NCI-H1930 (cell line): ENCODE measurements around the gene FAM89B.

Experiments used
- DNase-seq, 2 experiments: peaks; one replicate each; lab custom pipeline; 2025; lab: John Stamatoyannopoulos, UW

The FAM89B gene

GRCh38 chr11:65538915-65539743, 33.2 kb upstream of the FAM89B start:
- DNase-seq: no peak

DNA sequence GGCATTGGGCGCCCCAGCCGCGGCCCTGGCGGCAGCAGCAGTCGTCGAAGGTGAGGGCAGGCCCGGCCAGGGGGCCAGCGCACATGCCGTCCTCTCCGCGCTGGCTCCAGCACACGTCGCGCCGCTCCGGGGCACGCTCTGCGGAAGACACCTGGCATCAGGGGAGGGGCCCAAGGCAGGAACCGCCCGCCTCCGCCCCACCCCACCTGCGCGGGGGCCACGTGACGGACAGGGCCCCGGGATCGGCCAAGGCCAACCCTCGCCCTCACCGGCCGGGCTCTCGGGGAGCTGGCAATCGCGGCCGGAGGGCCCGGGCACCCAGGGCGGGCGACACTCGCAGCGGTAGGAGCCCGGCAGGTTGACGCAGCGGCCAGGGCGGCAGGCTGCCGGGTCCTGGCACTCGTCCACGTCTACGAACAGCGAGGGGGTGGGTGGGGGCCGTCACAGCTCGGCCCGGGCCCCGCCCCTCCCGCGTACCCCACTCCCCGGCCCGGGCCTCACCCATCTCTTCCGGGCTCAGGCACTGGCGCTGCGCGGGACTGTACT, 32.5 kb upstream of the FAM89B start:
- no peak for DNase-seq

DNA sequence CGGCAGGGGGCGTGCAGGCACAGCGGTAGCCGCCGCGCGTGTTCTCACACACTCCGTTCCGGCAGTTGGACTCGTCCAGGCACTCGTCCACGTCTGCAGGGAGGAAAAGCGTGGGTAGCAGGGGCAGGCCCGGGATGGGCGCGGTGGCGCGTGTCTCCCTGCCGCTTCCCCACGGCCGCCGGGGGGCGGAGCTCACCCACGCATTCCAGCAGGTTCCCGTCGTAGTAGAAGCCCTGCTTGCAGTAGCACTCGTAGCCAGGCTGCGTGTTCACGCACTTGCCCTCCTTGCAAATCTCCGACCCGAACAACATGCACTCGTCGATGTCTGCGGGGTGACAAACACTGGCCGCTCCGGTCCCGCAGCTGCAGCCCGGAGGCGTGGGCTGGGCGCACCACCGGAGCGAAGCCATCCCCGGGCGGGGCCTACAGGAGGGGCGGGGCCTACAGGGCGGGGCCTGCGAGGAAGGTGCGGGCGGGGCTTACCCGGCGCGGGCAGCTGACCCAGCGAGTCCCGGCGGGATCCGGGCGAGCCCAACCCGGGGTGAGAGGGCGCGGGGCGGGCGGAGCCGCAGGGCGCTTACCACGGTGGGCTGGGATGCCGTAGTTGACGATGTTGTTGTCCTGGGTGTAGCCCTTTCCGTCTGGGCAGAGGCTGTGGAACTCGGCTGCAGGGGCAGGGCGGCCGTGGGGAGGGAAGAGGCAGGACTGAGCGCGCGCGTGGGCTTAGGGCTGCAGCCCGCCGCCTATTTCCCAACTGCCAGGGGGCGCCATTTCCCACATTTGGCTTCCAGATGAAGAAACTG, 31.8 kb upstream of the FAM89B start:
- peak; percentile 67 to 70 for DNase-seq

DNA sequence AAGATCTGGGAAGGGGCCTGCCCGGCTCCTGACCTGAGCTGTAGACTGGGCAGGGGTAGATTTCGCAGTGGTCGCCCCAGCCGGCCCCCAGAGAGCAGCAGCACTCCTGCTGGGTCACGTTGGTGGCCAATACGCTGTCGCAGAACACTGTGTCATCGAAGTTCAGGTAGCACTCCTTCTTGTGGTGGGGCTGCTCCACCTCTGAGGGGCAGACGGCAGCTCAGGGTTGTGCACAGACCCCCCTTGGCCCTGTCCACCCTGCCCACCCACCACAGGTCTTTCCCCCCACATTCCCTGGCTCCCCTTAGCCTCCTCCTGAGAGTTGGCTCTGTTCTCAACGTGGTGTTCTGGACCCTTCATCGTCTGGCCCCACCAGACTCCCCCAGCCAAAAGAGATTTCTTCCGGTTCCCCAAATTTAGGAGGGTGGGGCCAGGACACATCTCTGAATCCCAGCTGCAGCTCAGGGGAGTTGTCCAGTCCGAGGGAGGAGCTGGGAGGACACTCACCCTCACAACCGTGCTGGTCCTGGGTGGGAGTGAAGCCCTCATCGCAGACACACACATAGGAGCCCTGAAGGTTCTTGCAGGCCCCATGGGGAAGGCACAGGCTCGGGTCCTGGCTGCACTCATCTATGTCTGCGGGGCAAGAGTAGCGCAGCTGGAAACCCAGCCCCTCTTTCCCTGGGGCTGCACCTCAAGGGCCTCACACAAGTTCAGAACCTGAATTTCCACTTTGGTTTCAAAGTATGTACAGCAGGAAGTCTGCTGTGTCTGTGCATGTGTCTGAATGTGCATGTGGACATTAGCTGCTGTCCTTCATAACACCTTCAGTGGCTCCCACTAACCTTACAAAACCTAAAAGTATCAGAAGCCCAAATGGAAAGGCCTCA, 31.0 kb upstream of the FAM89B start:
- no peak for DNase-seq

DNA sequence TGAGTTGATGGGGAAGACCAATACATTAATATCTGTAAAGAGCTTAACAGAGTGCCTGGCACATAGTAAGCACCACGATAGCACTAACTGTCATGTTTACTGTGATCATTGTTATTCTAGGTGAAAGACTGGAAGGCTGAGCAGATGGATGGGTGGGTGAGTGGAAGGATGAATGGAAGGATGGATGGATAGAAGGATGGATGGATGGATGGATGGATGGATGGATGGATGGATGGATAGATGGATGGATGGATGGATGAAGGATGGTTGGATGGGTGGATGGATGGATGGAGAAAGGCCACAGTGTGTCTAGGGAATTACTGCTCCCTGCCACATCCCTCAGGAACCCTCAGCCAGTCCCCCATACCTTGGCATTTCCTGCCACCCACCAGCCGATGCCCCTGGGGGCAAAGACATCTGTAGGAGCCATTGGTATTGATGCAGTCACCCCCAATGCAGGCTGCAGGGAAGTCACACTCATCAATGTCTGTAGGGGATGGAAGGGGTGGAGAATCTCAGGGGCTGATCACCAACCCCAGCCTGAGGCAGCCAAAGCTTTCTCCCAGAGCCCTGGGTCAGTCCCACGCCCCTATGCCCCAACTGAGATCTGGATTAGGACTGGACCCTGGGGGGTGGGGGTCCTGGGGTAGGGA, 29.5 kb upstream of the FAM89B start:
- no peak for DNase-seq

DNA sequence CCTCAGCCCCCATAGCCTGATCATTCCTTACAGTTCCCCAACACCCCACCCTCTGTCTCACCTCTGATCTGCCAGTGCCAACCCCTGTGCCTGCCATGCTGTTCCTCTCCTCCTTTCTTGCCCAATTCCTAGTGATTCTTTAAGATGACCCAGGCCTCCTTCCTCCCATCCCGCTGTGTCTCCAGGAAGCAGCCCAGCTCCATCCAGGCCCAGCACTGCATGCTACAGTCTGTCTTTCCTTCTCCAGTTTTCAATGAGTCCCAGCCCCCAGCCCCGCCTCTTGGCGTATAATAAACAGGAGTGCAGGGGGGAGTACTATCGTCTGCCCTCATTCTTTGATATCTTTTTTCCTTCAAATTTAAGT, 26.5 kb upstream of the FAM89B start:
- DNase-seq: no peak

DNA sequence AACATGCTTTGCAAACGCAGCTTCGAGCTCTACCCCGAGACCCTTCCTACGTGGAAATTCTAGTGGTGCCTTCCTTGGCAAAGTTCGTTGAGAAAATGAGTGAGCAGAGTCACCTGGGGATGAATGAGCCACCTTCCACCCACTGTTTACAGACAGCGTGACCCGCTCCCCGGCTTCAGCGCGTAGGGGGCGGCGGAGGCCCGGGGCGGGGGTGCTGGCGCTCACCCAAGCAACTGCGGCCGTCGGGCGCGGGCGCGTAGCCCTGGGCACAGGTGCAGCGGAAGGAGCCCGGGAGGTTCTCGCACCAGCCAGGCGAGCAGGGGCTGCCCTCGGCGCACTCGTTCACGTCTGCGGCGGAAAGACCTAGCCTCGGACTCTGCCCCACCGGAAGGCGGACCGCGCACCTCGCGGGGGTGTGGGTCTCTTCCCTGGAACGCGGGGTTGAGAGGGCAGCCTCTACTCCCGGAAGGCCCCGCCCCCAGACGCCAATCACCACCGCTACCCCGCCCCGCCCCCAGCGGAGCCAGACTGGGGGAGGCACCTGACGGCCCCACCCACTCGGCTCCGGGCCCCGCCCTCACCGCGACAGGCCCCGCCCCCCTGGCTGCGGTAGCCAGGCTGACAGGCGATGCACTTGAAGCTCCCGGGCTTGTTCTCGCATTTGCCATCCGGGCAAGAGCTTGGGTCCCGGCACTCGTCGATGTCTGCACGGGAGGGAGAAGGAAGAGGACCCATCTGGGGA, 25.9 kb upstream of the FAM89B start:
- peak; percentile 78 to 79 for DNase-seq

GRCh38 chr11:65547446-65548125, 24.8 kb upstream of the FAM89B start:
- DNase-seq: no peak

DNA sequence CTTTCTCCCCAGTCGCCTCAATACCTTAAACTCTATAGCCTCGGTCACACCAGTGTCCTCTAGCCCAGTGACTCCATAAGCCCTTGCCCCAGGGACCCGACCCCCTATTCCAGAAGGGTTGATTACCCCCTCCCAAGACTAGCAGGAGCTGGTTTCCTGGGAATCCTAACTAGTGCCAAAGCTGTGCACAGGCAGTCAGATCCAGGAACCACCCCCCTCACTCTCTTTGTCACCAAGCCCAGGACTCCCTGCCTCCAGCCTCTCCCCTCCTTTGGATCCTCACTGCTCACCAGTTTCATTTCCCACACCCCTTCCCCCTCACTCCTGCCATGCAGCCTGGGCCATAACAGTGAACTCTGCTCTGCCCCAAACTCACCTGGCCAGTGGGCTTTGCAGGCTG, 23.9 kb upstream of the FAM89B start:
- DNase-seq: no peak

DNA sequence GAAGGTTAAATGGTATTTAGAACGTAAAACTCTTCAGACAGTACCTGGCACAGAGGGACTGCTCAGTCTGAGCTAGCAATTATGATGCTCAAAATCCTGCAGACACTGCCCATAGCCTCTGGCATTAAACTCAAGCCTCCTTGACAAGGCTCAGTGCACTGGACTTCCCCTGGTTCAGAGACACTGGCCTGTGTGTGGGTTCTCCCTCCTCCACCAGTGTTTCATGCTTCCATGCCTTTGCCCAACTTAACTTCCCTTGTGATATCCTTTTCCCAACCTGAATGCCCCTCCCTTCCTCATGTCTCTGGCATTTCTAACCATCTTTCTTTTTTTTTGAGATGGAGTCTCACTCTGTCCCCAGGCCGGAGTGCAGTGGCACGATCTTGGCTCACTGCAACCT, 23.2 kb upstream of the FAM89B start:
- no peak for DNase-seq

DNA sequence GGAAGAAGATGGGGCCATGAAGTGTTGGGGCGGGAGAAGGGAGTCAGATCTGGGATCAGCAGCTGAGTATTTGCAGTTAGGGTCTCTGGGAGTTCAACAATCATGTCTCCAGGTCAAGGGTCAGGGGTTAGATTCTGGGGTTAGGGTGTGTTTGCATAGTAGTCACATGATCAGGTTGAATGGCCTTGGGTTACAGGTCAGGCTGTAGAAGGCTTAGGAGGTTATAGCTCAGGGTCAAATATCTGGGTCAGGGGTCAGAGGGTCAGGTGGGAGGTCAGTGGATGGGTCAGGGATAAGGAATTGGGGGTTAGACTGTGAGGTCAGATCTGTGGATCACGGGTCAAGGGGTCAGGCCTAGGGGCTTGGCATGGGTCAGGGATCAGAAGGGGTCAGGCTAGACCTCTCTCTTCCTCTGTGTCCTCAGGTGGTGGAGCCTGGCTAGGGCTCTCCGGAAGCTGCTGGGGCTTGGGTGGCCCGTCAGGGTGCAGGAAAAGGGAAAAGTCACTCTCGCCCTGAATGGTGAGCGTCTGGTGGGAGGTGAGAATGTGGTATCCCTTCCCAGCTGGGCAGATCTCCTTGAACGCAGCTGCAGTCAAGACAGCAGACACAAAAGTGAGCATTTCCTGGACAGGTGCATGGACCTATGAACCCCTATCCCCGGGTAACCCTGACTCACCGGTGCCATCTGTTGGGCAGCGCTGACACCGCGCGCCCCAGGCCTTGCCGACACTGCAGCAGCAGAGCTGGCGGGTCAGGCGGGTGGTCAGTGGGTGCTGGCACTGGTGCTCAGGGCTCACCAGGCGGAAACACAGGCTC, 20.6 kb upstream of the FAM89B start:
- peak; percentile 25 to 28 for DNase-seq

GRCh38 chr11:65552388-65552951, 19.9 kb upstream of the FAM89B start:
- no peak for DNase-seq

DNA sequence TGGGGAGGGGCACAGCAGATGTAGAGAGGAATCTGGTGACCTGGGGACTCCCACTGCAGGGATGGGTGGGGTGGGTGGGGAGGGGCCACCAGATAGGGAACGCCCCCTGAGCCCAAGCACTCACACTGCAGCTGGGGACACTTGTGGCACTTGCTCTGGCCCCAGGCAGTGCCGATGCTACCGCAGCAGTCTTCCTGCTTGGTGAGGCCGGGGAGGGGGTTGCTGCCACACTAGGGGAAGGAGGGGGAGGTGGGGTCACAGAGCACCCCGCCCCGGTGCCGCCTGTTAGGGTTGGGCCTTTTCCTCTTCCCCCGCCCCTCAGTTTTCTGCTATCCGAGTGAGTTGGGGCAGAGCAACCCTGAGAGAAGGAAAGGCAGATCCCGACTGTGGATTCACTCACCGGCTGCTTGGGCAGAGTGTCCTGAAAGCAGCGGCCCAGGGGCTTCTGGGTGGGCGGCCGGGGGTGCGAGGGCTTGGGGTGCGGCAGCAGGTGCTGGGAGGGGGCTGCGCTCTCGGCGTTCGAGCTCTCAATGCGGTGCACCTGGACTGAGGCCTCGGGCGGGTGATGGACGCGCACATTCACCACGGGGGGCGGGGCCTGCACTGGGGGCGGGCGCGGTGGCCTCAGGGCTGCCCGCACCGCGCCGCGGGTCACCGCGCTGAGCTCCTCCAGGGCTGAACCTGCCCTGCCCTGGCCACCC, 18.9 kb upstream of the FAM89B start:
- DNase-seq: no peak

- DNase-seq: no peak
Measured at GRCh38 chr11:65554057-65554818, 18.1 kb upstream of the FAM89B start.

- DNase-seq: no peak
Measured at GRCh38 chr11:65554842-65555430, 17.4 kb upstream of the FAM89B start.

DNA sequence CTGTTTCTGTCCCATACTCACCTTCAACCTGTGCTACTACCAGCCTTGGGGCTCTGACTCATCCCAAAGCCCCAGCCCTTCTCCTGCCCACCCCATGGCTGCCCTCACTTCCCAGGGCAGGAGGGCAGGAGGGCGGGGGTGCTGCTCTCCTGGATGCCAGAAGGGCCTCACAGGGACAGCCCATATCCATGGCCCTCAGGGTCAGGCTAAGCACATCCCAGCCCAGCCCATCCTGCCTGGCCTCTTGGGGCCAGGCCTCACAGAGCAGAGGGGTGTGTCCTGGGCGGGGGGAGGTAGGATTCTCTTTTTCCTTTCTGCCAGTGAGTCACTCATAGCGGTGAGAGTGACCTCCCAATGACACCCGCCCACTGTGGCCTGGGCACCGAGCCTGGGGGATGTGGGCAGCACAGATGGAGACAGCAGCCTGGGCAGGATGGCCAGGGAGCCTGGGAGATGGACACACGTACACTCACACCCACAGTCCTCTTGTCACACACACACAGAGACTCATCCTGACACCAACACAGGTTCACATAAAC, 16.6 kb upstream of the FAM89B start:
- DNase-seq: no peak
